Hepatocyte (in vitro differentiated cells): ENCODE measurements around the gene WNK1. TPM values are rescaled to one million over a fixed set of nuclear protein-coding genes. Genes with fewer than 3 reads are reported as not detected.
"Not testable (repeated sequence)": the region's sequence is repeated elsewhere in the genome, so short reads cannot be mapped to it uniquely, and the experiment has no call there.

Experiments
- DNase-seq: peaks from one replicate; pipeline ENCODE4 v3.0.0-alpha.2; 2016; ENCODE audit warnings: low spot score
- H2AFZ ChIP-seq: fragments of 200-600 bp; sonication (generic); 2 replicates; pipeline ENCODE4 v1.6.0; 2016; ENCODE audit warnings: antibody characterized with exemption, mild to moderate bottlenecking
- H3K27ac ChIP-seq: fragments of 200-600 bp; sonication (generic); 2 replicates; pipeline ENCODE4 v1.5.1; 2016; ENCODE audit warnings: mild to moderate bottlenecking
- H3K27me3 ChIP-seq: fragments of 200-600 bp; sonication (generic); 2 replicates; pipeline ENCODE4 v1.6.1; 2016
- H3K36me3 ChIP-seq: fragments of 200-600 bp; sonication (generic); replicated peaks from 2 replicates; pipeline ENCODE4 v1.5.1; 2016; ENCODE audit warnings: low read depth; ENCODE audit not compliant: insufficient read depth
- H3K4me1 ChIP-seq: fragments of 200-600 bp; sonication (generic); 2 replicates; pipeline ENCODE4 v1.5.1; 2016; ENCODE audit warnings: mild to moderate bottlenecking, moderate library complexity; ENCODE audit not compliant: insufficient read depth
- H3K4me2 ChIP-seq: fragments of 200-600 bp; sonication (generic); 2 replicates; pipeline ENCODE4 v1.6.0; 2016
- H3K4me3 ChIP-seq: fragments of 200-600 bp; sonication (generic); 2 replicates; pipeline ENCODE4 v1.5.1; 2016; ENCODE audit warnings: mild to moderate bottlenecking
- H3K79me2 ChIP-seq: fragments of 200-600 bp; sonication (generic); 2 replicates; pipeline ENCODE4 v1.6.0; 2017; ENCODE audit warnings: mild to moderate bottlenecking
- H3K9me2 ChIP-seq: fragments of 200-600 bp; sonication (generic); replicated peaks from 2 replicates; pipeline ENCODE4 v1.6.0; 2017; ENCODE audit warnings: mild to moderate bottlenecking; ENCODE audit not compliant: insufficient read depth
- H3K9me3 ChIP-seq: fragments of 200-600 bp; sonication (generic); 2 replicates; pipeline ENCODE4 v1.5.1; 2016; ENCODE audit warnings: low read depth, mild to moderate bottlenecking
- H4K20me1 ChIP-seq: fragments of 200-600 bp; sonication (generic); 2 replicates; pipeline ENCODE4 v1.6.0; 2016; ENCODE audit warnings: mild to moderate bottlenecking; ENCODE audit not compliant: insufficient read depth, poor library complexity, severe bottlenecking
- CTCF ChIP-seq: fragments of 200-600 bp; sonication (generic); IDR thresholded peaks from 2 replicates; pipeline ENCODE4 v1.5.1; 2016; ENCODE audit warnings: antibody characterized with exemption, mild to moderate bottlenecking; ENCODE audit not compliant: poor library complexity
- EZH2 ChIP-seq: fragments of 200-600 bp; sonication (generic); IDR thresholded peaks from 2 replicates; pipeline ENCODE4 v1.6.1; 2016; ENCODE audit warnings: antibody characterized with exemption, mild to moderate bottlenecking, borderline replicate concordance
- EZH2phosphoT487 ChIP-seq: fragments of 200-600 bp; sonication (generic); IDR thresholded peaks from one replicate; pipeline ENCODE4 v1.6.1; 2018; ENCODE audit warnings: antibody characterized with exemption, mild to moderate bottlenecking, low read depth, moderate library complexity; ENCODE audit not compliant: unreplicated experiment, severe bottlenecking
- WGBS: methylation state at CpG from one replicate; pipeline ENCODE4 v1.1.6; 2016; ENCODE audit warnings: low lambda C conversion rate; ENCODE audit errors: missing lambda C conversion rate; 5-methylcytosine and 5-hydroxymethylcytosine counted together
- polyA plus RNA-seq: library from polyadenylated mRNA; unstranded; fragments of >200 nt; fragmentation: Nextera tagmentation; extraction: Ambion mirVana; gene quantifications from 2 replicates; pipeline ENCODE4 v1.2.1, GENCODE V29; 2016
- total RNA-seq: library from RNA; depleted of rRNA; stranded (reverse); fragments of >200 nt; gene quantifications from 2 replicates; pipeline ENCODE4 v1.2.3, GENCODE V29; 2014

The WNK1 gene
- total and polyA plus RNA-seq, 2 experiments from 2014 or later, result 58.5 to 62.6 TPM

DNA sequence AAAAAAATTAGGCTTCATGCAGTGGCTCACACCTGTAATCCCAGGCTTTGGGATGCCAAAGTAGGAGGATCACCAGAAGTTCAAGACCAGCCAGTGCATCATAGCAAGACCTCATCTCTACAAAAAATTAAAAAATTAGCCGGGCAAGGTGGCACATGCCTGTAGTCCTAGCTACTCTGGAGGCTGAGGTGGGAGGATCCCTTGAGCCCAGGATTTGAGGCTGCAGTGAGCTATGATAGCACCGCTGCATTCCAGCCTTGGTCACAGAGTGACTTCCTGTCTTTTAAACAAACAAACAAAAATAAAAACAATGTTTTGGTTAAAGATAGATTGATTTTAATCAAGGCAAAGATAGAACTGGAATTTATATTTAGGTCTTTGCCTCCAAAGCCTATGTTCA is 60.6 kb downstream of the WNK1 start:
- DNase-seq, result no peak
- Histone ChIP-seq H3K4me2 (no peak overlapping the region), H3K27ac (no peak overlapping the region), H3K9me2 (no peaks in the 10 kb centered on the region), H2AFZ (no peak overlapping the region), H3K27me3 (no peaks in the 10 kb centered on the region), H3K4me3 (no peak overlapping the region), H4K20me1 (peaks cover 26% of the 10 kb centered on the region), H3K79me2 (peaks cover 91% of the 10 kb centered on the region), H3K4me1 (no peaks in the 10 kb centered on the region), H3K36me3 (no peaks in the 10 kb centered on the region), H3K9me3 (no peaks in the 10 kb centered on the region)
- TF ChIP-seq EZH2phosphoT487, result no peak
- no peak for TF ChIP-seq CTCF
- no peak for TF ChIP-seq EZH2
- 94% methylated on average over 2 of the region's 2 CpGs for WGBS

DNA sequence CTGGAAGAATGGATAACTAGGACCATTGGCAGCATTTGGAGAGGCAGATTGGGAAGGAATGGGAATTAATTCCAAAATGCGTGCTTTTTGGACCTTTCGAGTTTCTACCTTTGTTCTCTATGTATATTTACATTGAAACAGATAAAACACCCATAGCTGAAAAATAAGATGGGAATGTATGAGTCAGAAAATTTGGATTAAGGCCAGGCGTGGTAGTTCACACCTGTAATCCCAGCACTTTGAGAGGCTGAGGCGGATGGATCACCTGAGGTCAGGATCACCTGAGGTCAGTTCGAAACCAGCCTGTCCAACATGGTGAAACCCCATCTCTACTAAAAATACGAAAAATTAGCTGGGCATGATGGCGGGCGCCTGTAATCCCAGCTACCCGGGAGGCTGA is 65.1 kb downstream of the WNK1 start:
- not testable (repeated sequence) for H3K4me2 ChIP-seq, H3K9me3 ChIP-seq, DNase-seq, H3K9me2 ChIP-seq, H2AFZ ChIP-seq, H3K4me3 ChIP-seq, H3K27ac ChIP-seq, H3K4me1 ChIP-seq, H4K20me1 ChIP-seq, H3K27me3 ChIP-seq, H3K36me3 ChIP-seq
- WGBS, result 87% methylated on average over 9 of the region's 9 CpGs
- H3K79me2 ChIP-seq, result peaks cover 87% of the 10 kb centered on the region

DNA sequence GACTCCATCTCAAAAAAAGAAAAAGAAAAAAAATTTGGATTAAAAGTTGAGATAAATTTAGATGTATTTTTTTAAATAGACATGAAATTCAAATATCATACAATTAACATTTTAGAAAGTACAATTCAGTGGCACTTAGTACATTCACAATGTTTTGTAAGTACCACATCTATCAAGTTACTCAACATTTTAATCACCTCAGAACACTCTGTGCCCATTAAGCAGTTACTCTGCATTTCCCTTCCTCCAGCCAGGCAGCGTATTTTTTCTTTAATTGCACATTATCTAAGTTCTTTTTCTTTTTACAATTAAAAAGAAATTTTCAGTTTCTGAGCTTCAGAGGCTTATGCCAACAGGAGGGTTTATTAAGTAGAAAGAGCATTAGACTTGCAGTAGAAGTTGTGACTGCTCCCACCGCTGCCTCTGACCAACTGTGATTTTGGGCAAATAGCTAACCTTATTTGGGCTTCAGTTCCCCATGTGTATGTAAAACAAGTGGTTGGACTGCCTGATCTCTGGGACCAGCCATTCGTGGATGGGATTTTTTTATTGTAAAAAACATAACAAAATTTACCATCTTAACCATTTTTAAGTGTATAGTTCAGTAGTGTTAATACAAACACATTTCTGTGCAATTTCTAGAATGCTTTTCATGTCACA is 65.7 kb downstream of the WNK1 start:
- no peaks in the 10 kb centered on the region for H3K9me2 ChIP-seq
- TF ChIP-seq CTCF (no peak), EZH2phosphoT487 (no peak), EZH2 (no peak)
- no peak overlapping the region for H3K4me2 ChIP-seq
- H3K4me3 ChIP-seq, result no peak overlapping the region
- no peaks in the 10 kb centered on the region for H3K4me1 ChIP-seq
- DNase-seq, result no peak
- no peaks in the 10 kb centered on the region for H3K27me3 ChIP-seq
- H2AFZ ChIP-seq, result no peak overlapping the region
- no peaks in the 10 kb centered on the region for H3K9me3 ChIP-seq
- peaks cover 5% of the 10 kb centered on the region for H4K20me1 ChIP-seq
- H3K36me3 ChIP-seq, result no peaks in the 10 kb centered on the region
- 86% methylated on average over 3 of the region's 3 CpGs for WGBS
- peaks cover 87% of the 10 kb centered on the region for H3K79me2 ChIP-seq
- H3K27ac ChIP-seq, result no peak overlapping the region

DNA sequence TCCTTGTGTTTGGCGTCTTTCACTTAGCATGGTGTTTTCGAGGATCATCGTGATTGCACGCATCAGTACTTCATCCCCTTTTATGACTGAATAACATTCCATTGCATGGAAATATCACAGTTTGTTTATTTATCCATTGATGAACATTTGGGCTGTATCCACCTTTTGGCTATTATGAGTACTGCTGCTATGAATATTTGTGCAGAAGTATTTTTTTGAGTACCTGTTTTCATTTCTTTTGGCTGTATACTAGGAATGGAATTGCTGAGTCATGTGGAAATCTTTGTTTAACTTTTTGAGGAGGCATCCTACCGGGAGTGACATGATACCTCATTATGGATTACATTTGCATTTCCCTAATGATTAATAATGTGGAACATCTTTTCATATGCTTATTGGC is 66.4 kb downstream of the WNK1 start:
- Histone ChIP-seq H3K9me3 (no peaks in the 10 kb centered on the region), H4K20me1 (peaks cover 5% of the 10 kb centered on the region), H3K27me3 (no peaks in the 10 kb centered on the region), H3K4me2 (no peak overlapping the region), H3K4me1 (no peaks in the 10 kb centered on the region), H3K27ac (no peak overlapping the region), H3K36me3 (no peaks in the 10 kb centered on the region), H3K79me2 (peaks cover 87% of the 10 kb centered on the region), H3K4me3 (no peak overlapping the region), H3K9me2 (no peaks in the 10 kb centered on the region), H2AFZ (no peak overlapping the region)
- TF ChIP-seq EZH2 (no peak), CTCF (no peak), EZH2phosphoT487 (no peak)
- WGBS, result 89% methylated on average over 5 of the region's 5 CpGs
- DNase-seq, result no peak
